Mucosa of descending colon (tissue), 3 donors: ENCODE measurements around the gene JADE2. TPM values are rescaled to one million over a fixed set of nuclear protein-coding genes. Genes with fewer than 3 reads are reported as not detected.
"Not testable (repeated sequence)": the region's sequence is repeated elsewhere in the genome, so short reads cannot be mapped to it uniquely, and the experiment has no call there.

Source experiments
- ATAC-seq: fragments of 200-7000 bp; cut with Tn5 transposase; one replicate; pipeline ENCODE4 v1.9.1; 2020; ENCODE audit warnings: mild to moderate bottlenecking, moderate library complexity
- DNase-seq, 3 donors: peaks; one replicate each; pipeline ENCODE4 v3.0.0-alpha.2; 2020
- H3K36me3 ChIP-seq: fragments of 200-600 bp; one replicate; pipeline ENCODE4 v1.8.0; 2021; ENCODE audit warnings: low read depth, mild to moderate bottlenecking
- H3K4me1 ChIP-seq: fragments of 200-600 bp; one replicate; pipeline ENCODE4 v1.8.0; 2021; ENCODE audit warnings: low read depth, mild to moderate bottlenecking
- H3K4me3 ChIP-seq: fragments of 200-600 bp; one replicate; pipeline ENCODE4 v1.8.0; 2021; ENCODE audit warnings: mild to moderate bottlenecking
- H3K9me3 ChIP-seq: fragments of 200-600 bp; one replicate; pipeline ENCODE4 v1.8.0; 2021; ENCODE audit warnings: mild to moderate bottlenecking
- CTCF ChIP-seq: fragments of 200-600 bp; IDR thresholded peaks from one replicate; pipeline ENCODE4 v1.8.0; 2022; ENCODE audit warnings: antibody characterized with exemption, mild to moderate bottlenecking
- intact Hi-C, 2 donors: fragments of 100-400 bp; cut with DNase I in 1 of 2; cut with micrococcal nuclease in 1 of 2; formaldehyde crosslinking; loops; one replicate each; pipeline versions ENCODE4 v1.11.0 to v1.11.1; 2022; cut with DNase I, micrococcal nuclease
- total RNA-seq, 3 donors: library from RNA; stranded (reverse); fragmentation: NEBNext Ultra II Directional in 2 of 3; extraction: Animal tissue kit (Norgen Biotek cat#: 25700) in 2 of 3; gene quantifications; one replicate each; pipeline versions ENCODE4 v1.2.1 to v1.2.4, GENCODE V29; 2021 to 2023
- donor health status: DM: no; HTN: no; CAD: no; lungs with moderate emphysema.
- donor health status: DM: no; HTN: no; CAD: no.
- donor health status: DM: no; HTN: yes; CAD: no.

JADE2 gene
- total RNA-seq, 3 donors from 2014 or later = 31.9 to 69.9 (median 36.2) TPM

DNA sequence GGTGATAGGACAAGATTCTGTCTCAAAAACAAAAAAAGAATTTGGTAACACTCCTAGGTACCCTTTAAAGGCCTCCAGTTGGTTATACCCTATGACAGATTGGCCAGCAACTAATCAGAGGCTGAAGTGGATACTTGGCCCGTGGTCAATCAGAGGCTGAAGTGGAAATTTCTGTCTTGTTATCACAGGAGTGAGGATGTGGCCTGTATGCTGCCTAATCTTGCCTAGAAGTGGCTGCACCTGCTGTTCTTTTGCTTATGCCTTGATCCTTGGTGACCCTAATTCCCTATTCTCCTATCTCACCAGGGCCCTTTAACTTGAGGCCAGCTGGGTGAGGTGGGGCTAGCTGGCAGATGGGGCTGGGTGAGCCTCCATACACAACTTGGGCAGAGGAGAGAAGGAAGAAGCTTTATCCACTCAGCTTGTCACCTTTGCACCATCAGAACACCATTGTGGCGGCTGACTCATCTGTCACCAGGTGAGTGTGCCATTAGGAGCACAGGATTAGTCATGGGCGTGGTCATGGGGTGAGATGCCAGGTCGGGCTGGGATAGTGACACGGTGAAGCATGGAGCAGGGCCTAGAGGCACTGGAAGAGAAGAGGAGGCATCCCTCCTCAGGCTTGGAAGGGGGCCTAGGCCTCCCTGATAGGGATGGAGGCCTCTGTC is 65.7 kb downstream of the JADE2 start:
- no peak overlapping the region for H3K4me3 ChIP-seq
- no peaks in the 10 kb centered on the region for H3K36me3 ChIP-seq
- intact Hi-C loops = no loop called here
- no peaks in the 10 kb centered on the region for H3K4me1 ChIP-seq
- DNase-seq = peak; percentile 74 to 83 (median 77)
- ATAC-seq = peak; percentile 93
- no peak for TF ChIP-seq CTCF
- no peaks in the 10 kb centered on the region for H3K9me3 ChIP-seq

DNA sequence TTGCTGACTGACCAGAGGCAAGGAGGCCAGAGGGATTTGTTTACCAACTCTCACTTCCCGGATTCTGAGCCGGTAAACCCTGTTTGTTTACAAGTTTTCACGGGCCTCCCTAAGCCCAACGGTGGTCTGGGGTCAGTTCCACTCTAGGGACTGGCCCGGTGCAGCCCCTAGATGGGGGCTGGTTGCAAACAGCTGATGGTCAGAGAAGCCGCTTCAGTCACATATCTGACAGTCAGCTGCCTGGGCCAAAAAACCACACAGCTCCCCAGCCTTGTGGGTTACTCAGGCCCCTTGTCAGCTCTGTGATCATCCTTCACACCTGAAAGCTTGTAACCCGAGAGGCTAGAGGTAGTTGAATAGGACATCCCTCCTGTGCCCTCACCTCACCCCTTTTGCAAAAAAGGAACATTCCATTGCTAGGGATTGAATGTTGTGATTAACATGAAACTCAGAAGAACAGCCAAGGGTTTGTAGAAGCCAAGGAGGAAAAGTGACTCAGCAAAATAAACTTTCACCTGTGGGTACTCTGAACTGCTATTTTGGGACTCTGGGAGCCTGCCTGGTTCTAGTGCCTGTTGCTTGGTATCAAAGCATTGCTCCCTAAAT is 66.8 kb downstream of the JADE2 start:
- TF ChIP-seq CTCF = no peak
- Histone ChIP-seq H3K36me3 (no peaks in the 10 kb centered on the region), H3K9me3 (no peaks in the 10 kb centered on the region), H3K4me1 (no peaks in the 10 kb centered on the region), H3K4me3 (no peak overlapping the region)
- ATAC-seq = no peak
- DNase-seq = peak in 1 of 3 donors; percentile 20
- intact Hi-C loops = no loop called here

DNA sequence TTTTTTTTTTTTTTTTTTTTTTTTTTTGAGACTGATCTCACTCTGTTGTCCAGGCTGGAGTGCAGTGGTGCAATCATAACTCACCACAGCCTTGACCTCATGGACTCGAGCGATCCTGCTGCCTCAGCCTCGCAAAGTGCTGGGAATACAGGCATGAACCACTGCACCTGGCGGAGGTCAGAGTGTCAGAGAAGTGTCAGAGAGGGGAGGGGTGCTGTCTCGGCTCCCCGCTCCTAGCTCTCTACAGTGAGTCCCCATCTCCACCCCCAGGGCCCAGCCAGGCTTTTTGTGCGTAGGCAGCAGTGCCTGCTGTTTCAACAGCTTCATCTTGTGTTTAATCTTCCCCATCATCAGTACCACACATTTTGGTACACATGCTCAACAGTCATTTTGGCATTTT is 68.9 kb downstream of the JADE2 start:
- Histone ChIP-seq H3K9me3 (no peaks in the 10 kb centered on the region), H3K4me1 (no peaks in the 10 kb centered on the region), H3K4me3 (no peak overlapping the region), H3K36me3 (no peaks in the 10 kb centered on the region)
- intact Hi-C loops = no loop called here
- TF ChIP-seq CTCF = no peak
- DNase-seq = peak in 1 of 3 donors; percentile 14
- no peak for ATAC-seq

GRCh38 chr5:134594797-134595457 is 69.5 kb downstream of the JADE2 start:
- no peaks in the 10 kb centered on the region for H3K36me3 ChIP-seq
- no peaks in the 10 kb centered on the region for H3K9me3 ChIP-seq
- DNase-seq = no peak
- H3K4me1 ChIP-seq = no peaks in the 10 kb centered on the region
- no peak overlapping the region for H3K4me3 ChIP-seq
- no peak for ATAC-seq
- TF ChIP-seq CTCF = no peak
- intact Hi-C loops = no loop called here

- DNase-seq (no peak), ATAC-seq (no peak)
- Histone ChIP-seq H3K4me1 (no peaks in the 10 kb centered on the region), H3K4me3 (no peak overlapping the region), H3K9me3 (no peaks in the 10 kb centered on the region), H3K36me3 (no peaks in the 10 kb centered on the region)
- TF ChIP-seq CTCF = no peak
- intact Hi-C loops = no loop called here
These were observed 70.0 kb downstream of the JADE2 start for GRCh38 chr5:134595458-134595838.

DNA sequence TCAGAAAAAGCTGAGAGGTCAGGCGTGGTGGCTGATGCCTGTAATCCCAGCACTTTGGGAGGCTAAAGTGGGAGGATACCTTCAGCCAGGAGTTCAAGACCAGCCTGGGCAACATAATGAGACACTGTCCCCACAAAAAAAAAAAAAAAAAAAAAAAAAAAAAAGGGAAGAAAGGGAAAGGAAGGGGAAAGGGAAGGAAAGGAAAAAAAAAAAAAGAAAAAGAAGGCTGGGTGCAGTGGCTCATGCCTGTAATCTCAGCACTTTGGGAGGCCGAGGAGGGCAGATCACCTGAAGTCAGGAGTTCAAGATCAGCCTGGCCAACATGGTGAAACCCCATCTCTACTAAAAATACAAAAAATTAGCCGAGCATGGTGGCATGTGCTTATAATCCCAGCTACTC is 74.3 kb downstream of the JADE2 start:
- H3K4me1 ChIP-seq, DNase-seq, ATAC-seq, intact Hi-C loops, H3K9me3 ChIP-seq, H3K36me3 ChIP-seq, H3K4me3 ChIP-seq: not testable (repeated sequence)
